ENCODE results near the gene MCCD1. TPM values are rescaled to one million over a fixed set of nuclear protein-coding genes. Genes with fewer than 3 reads are reported as not detected.

Gene MCCD1
- total and polyA plus RNA-seq, 2 of the 13 experiments (the other 11 are each of a cell fraction or from before 2014, with no cell fraction given), result 0.15 TPM; not detected in 1

GRCh38 chr6:31534011-31534410 is 5.2 kb downstream of the MCCD1 start:
- H3K4me1 ChIP-seq (ENCODE audit: insufficient read depth, low read length), result peaks cover 79% of the 10 kb centered on the region
- ChIA-PET POLR2A (interaction anchor here (1.3 kb wide), 1 partner anchor 8 kb away, joined by 6 read pairs; the partner anchor contains the start of gene DDX39B), CTCF (ENCODE audit: low intra/inter-chr PET ratio, low total read pairs) (no interaction called here)
- H3K4me3 ChIP-seq (replicated peaks in 1 of 3; ENCODE audit: insufficient read depth in 1 of 3, low read depth in 2 of 3, low read length in 3 of 3), result no peak overlapping the region
- no peaks in the 10 kb centered on the region for H3K27me3 ChIP-seq (ENCODE audit: control insufficient read depth in 1 of 2, insufficient read depth in 2 of 2, low read length in 2 of 2)
- TF ChIP-seq PHF5A (CRISPR knock-in tag; IDR thresholded peaks at IDR 0.05; ENCODE audit: low read depth, unreplicated experiment) (peak; percentile 8), RBM22 (optimal IDR thresholded peaks at IDR 0.05; ENCODE audit: low read length) (peak; percentile 6), NKX3-1 (CRISPR knock-in tag; IDR thresholded peaks at IDR 0.05) (no peak), PAF1 (CRISPR knock-in tag; IDR thresholded peaks at IDR 0.05) (0 out of 2 replicates have a peak, but pooled peaks have one; percentile 16), POLR2A (IDR thresholded peaks at IDR 0.05; ENCODE audit: insufficient read depth in 1 of 2, low read depth in 2 of 2, low read length in 2 of 2) (0 out of 4 replicates have a peak, but pooled peaks of 1 of the 2 experiments have one; percentile 14), PPARG (CRISPR knock-in tag; conservative IDR thresholded peaks at IDR 0.05) (no peak), POLR2G (IDR thresholded peaks at IDR 0.05; ENCODE audit: low read depth, low read length) (peak; percentile 19; the same call in 1 of the 2 replicates), REPIN1 (CRISPR knock-in tag; IDR thresholded peaks at IDR 0.05; ENCODE audit: borderline replicate concordance, low read depth) (0 out of 2 replicates have a peak, but pooled peaks have one; percentile 25), ZMAT3 (CRISPR knock-in tag; conservative IDR thresholded peaks at IDR 0.05) (no peak), IRX3 (CRISPR knock-in tag; IDR thresholded peaks at IDR 0.05; ENCODE audit: borderline replicate concordance, low read depth) (0 out of 2 replicates have a peak, but pooled peaks have one; percentile 26)
- WGBS (ENCODE audit: low lambda C conversion rate), result over 99% methylated on average over 6 of the region's 6 CpGs
- H4K20me1 ChIP-seq (ENCODE audit: insufficient read depth, low read length), result peaks cover 74% of the 10 kb centered on the region
- H3K9me3 ChIP-seq (ENCODE audit: low read length), result no peaks in the 10 kb centered on the region
- H3K36me3 ChIP-seq (replicated peaks in 1 of 2; ENCODE audit: control insufficient read depth in 1 of 2, insufficient read depth in 2 of 2, low read length in 2 of 2), result peaks cover 51 to 90% of the 10 kb centered on the region in 2 experiments
- TSS peak; percentile 32 for BruUV-seq (replicated peaks)
- no peak overlapping the region for H3K4me2 ChIP-seq (ENCODE audit: low read depth, low read length)
- in situ Hi-C loops (cut with HindIII; ENCODE audit: extremely low pct_ligation_motif_present, low pct_unique_long_range_greater_than_20kb) (no loop called here), intact Hi-C loops (cut with micrococcal nuclease; ENCODE audit: unreplicated experiment) (no loop called here)
- no peak overlapping the region for H3K27ac ChIP-seq (ENCODE audit: extremely low read length, insufficient read depth, low read length)
- H2AFZ ChIP-seq (ENCODE audit: low read length), result no peak overlapping the region
- FAIRE-seq, result no peak
- H3K79me2 ChIP-seq (ENCODE audit: insufficient read depth, low read length), result peaks cover 34% of the 10 kb centered on the region
- ATAC-seq, result no peak
- DNase-seq (ENCODE audit: low spot score), result no peak
- no peak overlapping the region for H3K9ac ChIP-seq (ENCODE audit: insufficient read depth, low read depth, low read length)

Data from HepG2 (cell line).